ENCODE results near the gene SECISBP2L. TPM values are rescaled to one million over a fixed set of nuclear protein-coding genes. Genes with fewer than 3 reads are reported as not detected.

Gene SECISBP2L
- polyA plus RNA-seq, 1 experiment, result 41.3 TPM

DNA sequence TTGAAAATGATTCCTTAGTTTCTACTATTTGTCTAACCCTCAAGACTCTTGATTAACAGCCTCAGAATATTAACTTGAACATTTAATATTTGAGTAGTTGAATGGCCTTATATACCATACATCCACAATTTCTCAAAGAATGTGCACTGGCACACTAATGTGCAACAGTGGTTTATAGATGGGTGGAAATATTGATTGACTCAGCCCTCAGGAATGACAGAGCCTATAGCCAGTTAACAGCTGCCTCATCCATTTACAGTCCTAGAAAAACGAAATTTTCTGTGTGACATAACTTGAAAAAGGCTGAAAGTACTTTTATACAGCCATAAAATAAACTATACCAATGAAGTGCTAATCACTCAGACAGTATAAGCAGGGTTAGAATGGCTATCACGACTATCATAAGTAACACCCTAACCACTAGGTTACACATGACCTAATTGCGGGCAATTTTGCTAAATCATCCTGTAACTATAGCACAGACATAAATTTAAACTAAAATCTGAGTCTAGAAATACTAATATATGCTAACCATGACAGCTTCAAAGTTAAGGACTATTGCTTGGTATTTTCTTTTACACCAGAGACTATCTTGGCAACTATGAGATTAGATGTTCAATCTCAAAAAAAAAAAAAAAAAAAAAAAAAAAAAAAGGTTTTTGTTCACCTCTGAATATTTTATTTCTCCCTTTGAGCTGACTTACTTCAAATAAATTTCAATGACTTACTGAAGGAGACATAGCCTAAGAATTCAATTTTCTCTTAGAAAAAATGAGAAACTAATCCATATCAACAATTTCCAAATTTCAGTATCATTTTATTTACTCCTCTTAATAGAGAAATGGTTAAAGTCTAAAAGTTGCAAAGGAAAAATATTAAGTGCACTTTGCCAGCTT, 9.3 kb downstream of the SECISBP2L start:
- TF ChIP-seq, protein P1, sequence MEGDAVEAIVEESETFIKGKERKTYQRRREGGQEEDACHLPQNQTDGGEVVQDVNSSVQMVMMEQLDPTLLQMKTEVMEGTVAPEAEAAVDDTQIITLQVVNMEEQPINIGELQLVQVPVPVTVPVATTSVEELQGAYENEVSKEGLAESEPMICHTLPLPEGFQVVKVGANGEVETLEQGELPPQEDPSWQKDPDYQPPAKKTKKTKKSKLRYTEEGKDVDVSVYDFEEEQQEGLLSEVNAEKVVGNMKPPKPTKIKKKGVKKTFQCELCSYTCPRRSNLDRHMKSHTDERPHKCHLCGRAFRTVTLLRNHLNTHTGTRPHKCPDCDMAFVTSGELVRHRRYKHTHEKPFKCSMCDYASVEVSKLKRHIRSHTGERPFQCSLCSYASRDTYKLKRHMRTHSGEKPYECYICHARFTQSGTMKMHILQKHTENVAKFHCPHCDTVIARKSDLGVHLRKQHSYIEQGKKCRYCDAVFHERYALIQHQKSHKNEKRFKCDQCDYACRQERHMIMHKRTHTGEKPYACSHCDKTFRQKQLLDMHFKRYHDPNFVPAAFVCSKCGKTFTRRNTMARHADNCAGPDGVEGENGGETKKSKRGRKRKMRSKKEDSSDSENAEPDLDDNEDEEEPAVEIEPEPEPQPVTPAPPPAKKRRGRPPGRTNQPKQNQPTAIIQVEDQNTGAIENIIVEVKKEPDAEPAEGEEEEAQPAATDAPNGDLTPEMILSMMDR (IDR thresholded peaks at IDR 0.05; ENCODE audit: low read depth, low read length), result no peak
- Histone ChIP-seq H3K27me3 (ENCODE audit: control insufficient read depth, insufficient read depth, low read length) (no peaks in the 10 kb centered on the region), H3K4me3 (ENCODE audit: low read depth, low read length) (no peak overlapping the region), H3K27ac (ENCODE audit: low read depth, low read length) (no peak overlapping the region), H3K9me3 (ENCODE audit: control insufficient read depth, insufficient read depth, low read length) (no peaks in the 10 kb centered on the region)
- CTCF ChIA-PET, result interaction anchor here (0.6 to 2.6 kb wide), 4 partner anchors 18 to 106 kb away, joined by 3 to 23 read pairs (median 4); no protein-coding TSS in a partner anchor
- POLR2A ChIA-PET, result interaction anchor here (1.2 kb wide), 1 partner anchor 119 kb away, joined by 11 read pairs; the partner anchor contains the start of gene COPS2
- DNase-seq (ENCODE audit: low read depth, low spot score), result peak; percentile 18

DNA sequence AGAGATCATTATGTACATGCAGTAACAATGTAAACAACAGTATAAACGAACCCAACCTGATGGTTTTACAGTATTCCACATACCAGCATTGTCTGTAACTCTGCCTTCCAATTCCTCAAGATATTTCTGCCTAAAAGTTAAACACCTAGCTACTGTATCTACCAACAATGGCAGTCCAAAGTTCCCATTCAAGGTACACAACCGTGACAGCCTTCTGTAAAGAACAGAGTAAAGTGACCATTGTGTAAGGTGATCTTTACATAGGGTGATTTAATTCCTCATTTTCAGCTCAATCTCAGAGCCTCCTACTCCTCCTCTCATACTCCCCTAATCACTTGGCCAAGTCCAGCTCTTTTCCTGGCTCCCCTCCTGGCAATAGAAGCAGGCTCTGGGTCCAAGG, 10.4 kb downstream of the SECISBP2L start:
- no peaks in the 10 kb centered on the region for H3K27me3 ChIP-seq (ENCODE audit: control insufficient read depth, insufficient read depth, low read length)
- CTCF ChIA-PET, result interaction anchor here (2.2 kb wide), 1 partner anchor 60 kb away, joined by 7 read pairs; no protein-coding TSS in a partner anchor
- H3K27ac ChIP-seq (ENCODE audit: low read depth, low read length), result no peak overlapping the region
- H3K4me3 ChIP-seq (ENCODE audit: low read depth, low read length), result no peak overlapping the region
- no peak for DNase-seq (ENCODE audit: low read depth, low spot score)
- no peaks in the 10 kb centered on the region for H3K9me3 ChIP-seq (ENCODE audit: control insufficient read depth, insufficient read depth, low read length)
- TF ChIP-seq, protein P1 (IDR thresholded peaks at IDR 0.05; ENCODE audit: low read depth, low read length), result no peak
- POLR2A ChIA-PET, result no interaction called here

DNA sequence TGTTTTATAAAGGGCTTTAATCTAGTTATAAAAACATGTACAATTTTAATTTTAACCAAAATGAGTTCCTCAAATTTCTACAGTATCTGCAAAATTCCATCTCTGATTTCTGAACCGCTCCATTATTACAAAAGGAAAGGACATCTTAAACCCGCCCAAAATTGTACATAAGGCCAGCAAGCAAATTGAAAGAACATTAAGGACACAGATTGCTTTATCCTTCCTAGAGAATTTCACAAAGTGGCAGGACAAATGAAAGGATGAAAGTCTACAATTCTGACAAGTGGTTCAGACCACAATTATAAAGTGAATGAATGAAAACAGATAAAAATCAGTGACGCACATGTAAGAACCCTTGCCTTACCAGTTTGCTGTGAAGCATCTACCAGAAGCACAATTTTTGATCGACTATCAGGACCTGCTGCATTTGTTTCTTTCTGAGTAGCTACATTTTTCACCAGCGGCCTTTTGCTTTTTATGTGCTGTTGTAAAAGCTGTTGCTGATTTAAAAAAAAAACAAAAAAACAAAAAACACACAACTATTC, 13.6 kb downstream of the SECISBP2L start:
- H3K9me3 ChIP-seq (ENCODE audit: control insufficient read depth, insufficient read depth, low read length), result no peaks in the 10 kb centered on the region
- DNase-seq (ENCODE audit: low read depth, low spot score), result no peak
- H3K4me3 ChIP-seq (ENCODE audit: low read depth, low read length), result no peak overlapping the region
- ChIA-PET CTCF (interaction anchor here (2.6 kb wide), 1 partner anchor 171 kb away, joined by 9 read pairs; no protein-coding TSS in a partner anchor), POLR2A (no interaction called here)
- TF ChIP-seq, protein P1 (IDR thresholded peaks at IDR 0.05; ENCODE audit: low read depth, low read length), result no peak
- no peak overlapping the region for H3K27ac ChIP-seq (ENCODE audit: low read depth, low read length)
- no peaks in the 10 kb centered on the region for H3K27me3 ChIP-seq (ENCODE audit: control insufficient read depth, insufficient read depth, low read length)

DNA sequence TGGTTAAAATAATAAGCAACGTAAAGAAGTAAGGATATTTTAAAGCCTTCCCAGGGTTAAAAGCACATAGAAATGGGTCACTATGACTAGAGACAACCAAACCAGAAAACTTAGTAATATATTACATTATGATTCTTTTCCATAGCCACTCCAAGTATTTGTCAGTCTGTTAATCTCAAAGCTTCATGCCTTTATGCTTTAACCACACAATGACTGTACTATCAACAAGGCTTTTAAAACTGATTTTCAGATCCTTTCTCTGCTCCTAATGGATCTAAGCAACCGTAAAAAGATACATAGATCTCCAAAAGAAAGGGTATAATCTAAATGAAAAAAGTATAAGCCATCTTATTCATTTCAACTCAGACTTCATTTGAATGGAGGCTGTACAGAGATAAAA, 14.4 kb downstream of the SECISBP2L start:
- no peak for DNase-seq (ENCODE audit: low read depth, low spot score)
- ChIA-PET CTCF (no interaction called here), POLR2A (no interaction called here)

More for the DNA sequence above, 14.4 kb downstream of the SECISBP2L start:
- no peaks in the 10 kb centered on the region for H3K27me3 ChIP-seq (ENCODE audit: control insufficient read depth, insufficient read depth, low read length)
- no peak overlapping the region for H3K4me3 ChIP-seq (ENCODE audit: low read depth, low read length)
- TF ChIP-seq, protein P1 (IDR thresholded peaks at IDR 0.05; ENCODE audit: low read depth, low read length), result no peak
- H3K27ac ChIP-seq (ENCODE audit: low read depth, low read length), result no peak overlapping the region
- H3K9me3 ChIP-seq (ENCODE audit: control insufficient read depth, insufficient read depth, low read length), result no peaks in the 10 kb centered on the region

Measured in AG04450 (cell line).